ENCODE measurements around the gene CDKL1.

CDKL1 gene

GRCh38 chr14:50396631-50397389 lies at the start of gene CDKL1:
Gene CDKL1, minus strand, starts transcription at chr14:50396881. Its CDS starts 1,013 bp downstream, at chr14:50395868.
- peak; percentile 26 to 34 for DNase-seq (ENCODE audit: low read depth in 2 of 2)

DNA sequence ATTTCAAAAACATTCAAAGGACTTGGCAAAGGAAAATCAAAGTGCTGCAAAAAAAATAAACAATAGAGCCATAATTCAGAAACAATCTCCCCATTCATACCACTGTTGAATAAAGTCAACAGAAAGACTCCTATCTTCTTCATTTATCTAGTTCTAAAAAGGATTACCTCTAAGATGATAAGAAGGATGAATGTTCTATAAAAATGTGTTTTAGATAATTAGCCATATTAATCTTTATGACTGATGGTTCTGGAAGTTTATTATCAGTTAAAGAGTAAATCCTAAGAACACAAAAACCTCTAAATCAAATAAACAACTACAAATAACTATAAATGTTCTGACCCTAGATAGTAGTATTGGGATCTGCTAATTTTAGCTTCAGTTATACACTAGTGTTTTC lies 37.8 kb upstream of the CDKL1 start:
- DNase-seq (ENCODE audit: low read depth in 2 of 2), result no peak

DNA sequence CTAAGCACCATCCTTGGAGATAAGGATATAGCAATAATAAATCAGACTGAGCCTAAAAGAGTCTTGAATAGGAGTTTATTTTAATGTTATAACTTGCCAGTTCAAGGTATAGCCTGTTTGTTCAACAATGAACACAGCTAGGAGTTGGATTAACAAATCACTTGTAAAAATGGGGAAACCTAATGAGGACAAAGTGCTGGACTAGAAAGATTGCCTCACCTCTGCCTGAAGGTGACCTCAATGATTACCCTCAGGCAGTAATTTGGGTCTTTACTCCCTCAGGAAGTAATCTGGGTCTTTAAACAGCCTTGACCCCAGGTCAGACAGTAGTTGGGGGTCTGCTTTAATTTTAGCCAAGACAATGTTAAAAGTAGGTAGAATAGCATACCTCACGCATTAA lies 35.5 kb upstream of the CDKL1 start:
- no peak for DNase-seq (ENCODE audit: low read depth in 2 of 2)

GRCh38 chr14:50425816-50426215 lies 29.1 kb upstream of the CDKL1 start:
- no peak for DNase-seq (ENCODE audit: low read depth in 2 of 2)

DNA sequence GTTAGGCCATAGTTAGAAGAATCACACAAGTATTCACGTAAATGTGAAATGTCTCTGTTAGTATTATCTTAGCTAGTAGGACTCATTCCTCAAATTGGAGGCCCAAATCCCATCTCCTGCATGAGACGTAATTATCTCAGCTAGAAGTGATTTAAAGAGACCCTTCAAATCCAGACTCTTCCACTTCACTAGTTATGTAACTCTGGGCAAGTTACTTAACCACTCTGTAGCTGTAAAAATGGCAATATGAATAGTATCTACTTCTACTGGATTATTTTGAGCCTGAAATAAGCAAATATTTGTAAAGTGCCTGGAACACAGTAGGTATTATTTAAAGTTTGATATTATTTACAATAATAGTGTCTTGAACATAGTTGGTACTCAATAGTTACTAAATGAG lies 28.4 kb upstream of the CDKL1 start:
- DNase-seq (ENCODE audit: low read depth in 2 of 2), result no peak

GRCh38 chr14:50423529-50423928 lies 26.8 kb upstream of the CDKL1 start:
- no peak for DNase-seq (ENCODE audit: low read depth in 2 of 2)

DNA sequence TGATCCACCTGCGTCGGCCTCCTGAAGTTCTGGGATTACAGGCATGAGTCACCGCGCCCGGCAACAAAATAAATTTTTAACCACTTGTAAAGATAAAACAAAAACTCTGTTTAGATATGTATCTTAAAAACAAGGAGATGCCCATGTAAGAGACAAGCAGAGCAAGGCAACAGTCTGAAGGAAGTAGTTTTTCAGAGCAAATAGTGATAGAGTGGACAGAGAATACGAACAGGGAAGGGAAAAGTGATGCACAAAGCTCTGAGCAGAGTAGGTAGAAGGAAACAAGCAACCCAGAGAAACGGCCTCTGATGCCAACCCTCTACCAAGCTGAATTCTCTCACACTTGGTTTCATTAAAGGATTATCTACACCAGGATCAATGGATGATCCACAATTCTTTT lies 24.8 kb upstream of the CDKL1 start:
- no peak for DNase-seq (ENCODE audit: low read depth in 2 of 2)

- DNase-seq (ENCODE audit: low read depth in 2 of 2), result no peak
Measured at GRCh38 chr14:50417853-50418252, 21.2 kb upstream of the CDKL1 start.

DNA sequence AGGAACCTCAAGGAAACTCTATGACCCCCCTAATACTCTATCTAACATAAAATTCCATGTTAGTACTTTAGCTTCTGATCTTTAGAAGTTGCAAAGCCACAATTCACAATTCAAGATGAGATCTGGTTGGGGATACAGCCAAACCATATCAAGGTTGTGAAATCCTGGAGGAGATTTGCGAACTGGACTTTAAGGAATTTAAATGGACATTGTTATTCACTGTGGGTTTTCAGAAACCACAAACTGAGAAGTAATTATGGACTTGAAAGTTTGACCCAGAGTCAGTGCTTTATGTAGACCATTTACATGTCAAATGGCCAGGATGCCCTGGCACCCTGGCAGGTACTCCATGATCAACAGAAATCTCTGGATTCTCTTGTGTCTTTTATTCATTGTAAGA lies 14.2 kb upstream of the CDKL1 start:
- no peak for DNase-seq (ENCODE audit: low read depth in 2 of 2)

DNA sequence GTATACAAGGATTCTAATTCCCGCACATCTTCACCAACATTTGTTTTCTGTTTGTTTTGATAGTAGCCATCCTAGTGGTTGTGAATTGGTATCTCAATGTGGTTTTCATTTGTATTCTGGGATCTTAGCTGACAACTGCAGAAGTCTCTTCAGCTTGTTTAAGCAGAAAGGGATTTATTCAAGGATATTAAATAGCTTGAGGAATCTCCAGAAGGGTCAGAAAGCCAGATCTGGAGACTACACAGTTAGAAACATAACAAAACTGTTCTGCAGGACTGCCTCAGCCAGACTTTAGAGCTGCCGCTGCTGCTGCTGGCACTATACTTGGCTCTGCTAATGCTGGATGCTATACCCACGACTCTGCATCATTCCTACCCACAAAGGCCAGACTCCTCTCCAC lies 13.4 kb upstream of the CDKL1 start:
- no peak for DNase-seq (ENCODE audit: low read depth in 2 of 2)

DNA sequence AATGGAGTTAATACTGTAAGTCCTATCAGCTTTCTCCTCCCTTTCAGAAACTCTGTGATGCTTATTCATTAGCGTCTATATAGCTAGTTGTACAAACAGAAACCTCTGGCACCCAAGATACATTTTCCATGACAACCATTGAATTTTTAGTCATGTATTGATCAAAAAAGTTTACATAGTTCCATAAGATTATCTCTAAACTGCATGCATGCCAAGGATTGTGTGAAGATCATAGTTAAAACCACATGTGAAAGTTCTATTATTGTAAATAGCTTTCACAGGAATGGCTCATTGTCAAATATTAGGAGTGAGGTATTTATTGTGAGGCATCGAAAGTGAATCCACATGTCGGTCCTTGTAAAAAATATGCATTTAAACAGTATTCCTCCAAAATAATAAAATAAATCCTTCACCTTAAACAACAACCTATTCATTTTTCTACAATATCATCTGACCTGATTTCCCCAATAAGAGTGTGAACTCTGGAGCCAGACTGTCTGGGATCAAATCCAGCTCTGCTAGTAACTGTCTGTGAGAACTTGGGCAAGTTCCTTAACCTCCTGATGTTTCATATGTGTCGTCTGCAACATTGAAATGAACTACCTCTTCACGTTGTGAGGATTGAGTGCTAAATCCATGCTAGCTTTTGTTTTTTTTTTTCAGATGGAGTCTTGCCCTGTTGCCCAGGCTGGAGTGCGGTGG lies 10.6 kb upstream of the CDKL1 start:
- no peak for DNase-seq (ENCODE audit: low read depth in 2 of 2)

DNA sequence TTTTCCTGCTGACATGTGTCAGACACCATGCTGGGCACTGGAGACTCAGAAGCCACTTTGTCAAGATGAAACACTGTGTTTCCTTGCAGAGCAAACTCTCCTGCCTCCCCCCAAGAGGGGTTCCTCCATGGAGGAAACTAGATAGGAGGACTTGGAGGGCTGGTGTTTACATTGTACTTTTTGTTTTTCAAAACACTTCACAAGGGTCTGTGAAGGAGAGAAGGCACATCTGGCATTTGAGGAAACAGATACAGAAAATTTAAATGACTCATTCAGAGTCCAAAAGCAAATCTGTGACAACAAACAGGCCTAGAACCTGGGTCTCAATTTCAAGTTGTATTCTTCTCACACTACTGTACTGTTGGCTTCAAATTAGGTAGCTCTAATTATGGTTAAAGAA lies 6.7 kb upstream of the CDKL1 start:
- no peak for DNase-seq (ENCODE audit: low read depth in 2 of 2)

DNA sequence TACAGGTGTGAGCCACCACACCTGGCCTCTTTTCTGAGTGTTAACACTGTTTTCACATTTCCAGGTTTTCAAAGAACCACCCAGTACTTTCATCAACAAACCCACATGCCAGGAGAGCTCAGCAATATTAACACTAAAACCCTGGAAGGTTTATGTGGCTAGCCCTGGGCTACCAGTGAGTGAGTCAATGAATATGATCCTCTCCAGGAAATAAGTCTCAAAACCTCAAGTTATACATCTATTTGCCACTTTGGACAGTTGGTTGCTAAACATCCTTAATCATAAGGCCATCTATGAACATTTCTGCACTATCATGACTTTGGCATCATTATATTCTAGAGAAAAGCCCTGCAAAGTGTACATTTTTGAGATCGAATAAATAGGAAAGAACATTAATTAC lies 6.3 kb upstream of the CDKL1 start:
- DNase-seq (ENCODE audit: low read depth in 2 of 2), result no peak

GRCh38 chr14:50400461-50400860 lies 3.8 kb upstream of the CDKL1 start:
- no peak for DNase-seq (ENCODE audit: low read depth in 2 of 2)

GRCh38 chr14:50399251-50400032 lies 2.8 kb upstream of the CDKL1 start:
- DNase-seq (ENCODE audit: low read depth in 2 of 2), result no peak

DNA sequence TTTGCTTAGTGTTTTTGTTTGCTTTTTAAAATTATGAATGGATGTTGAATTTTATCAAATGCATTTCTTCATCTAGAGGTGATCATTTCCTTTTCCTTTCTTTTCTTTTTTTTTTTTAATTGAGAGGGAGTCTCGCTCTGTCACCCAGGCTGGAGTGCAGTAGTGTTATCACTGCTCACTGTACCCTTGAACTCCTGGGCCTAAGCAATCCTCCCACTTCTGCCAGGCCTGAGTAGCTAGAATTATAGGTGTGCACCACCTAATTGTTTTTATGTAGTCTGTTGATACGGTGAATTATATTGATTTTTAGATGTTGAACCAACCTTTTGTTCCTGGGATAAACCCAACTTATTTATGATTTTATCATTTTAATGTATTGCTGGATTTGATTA lies 1.5 kb upstream of the CDKL1 start:
- no peak for DNase-seq (ENCODE audit: low read depth in 2 of 2)

- no peak for DNase-seq (ENCODE audit: low read depth in 2 of 2)
Measured at GRCh38 chr14:50397390-50398188, 908 bp upstream of the CDKL1 start.

DNA sequence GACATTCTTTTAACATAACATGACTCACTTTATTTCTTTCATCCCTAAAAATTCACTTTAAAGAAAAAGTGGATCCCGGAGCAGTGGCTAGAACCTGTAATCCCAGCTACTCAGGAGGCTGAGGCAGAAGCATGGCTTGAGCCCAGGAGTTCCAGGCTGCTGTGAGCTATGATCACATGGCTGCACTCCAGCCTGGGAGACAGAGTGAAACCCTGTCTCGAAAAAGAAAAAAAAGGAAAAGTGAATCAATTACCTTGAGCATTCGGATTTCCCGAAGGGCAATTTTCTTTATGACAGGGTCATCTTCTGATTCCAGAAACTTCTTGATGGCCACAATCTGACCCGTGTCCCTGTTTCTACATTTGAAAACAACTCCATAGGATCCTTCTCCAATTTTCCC lies 1.2 kb downstream of the CDKL1 start:
- no peak for DNase-seq (ENCODE audit: low read depth in 2 of 2)

- DNase-seq (ENCODE audit: low read depth in 2 of 2), result no peak
Measured at GRCh38 chr14:50394713-50395112, 2.0 kb downstream of the CDKL1 start.

DNA sequence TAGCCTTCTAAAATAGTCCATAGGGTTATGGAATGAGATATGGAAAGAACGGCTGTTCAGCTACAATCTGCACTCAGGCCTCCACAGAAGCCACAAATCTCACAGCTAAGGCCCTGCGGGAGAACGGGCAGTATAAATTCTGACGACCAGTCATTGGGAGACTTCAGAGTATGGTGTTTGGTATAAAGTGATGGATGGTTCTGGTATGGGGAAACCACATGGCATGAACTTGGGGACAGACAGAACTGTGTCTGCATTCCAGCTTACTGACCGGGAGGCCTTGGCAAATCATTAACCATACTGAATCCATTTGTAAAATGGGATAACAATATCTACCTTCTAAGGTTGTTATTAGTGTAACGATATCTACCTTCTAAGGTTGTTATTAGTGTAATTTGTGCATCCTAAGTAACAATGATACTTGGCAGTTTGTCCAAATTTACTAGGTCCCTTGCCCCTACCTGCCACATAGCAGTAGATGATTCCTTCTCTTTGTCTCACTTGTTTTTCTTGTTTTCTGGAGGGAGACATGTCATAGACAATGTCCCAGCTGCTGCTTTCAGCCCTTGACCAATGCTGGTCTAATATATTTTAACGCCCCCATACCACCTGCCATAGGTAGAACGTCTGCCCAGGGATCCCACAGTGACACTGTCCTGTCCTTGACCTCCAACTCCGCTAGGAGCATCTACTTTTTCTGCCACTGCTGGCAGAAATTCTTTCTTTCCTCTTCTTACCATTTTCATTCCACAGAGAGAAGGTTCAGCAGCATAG lies 6.8 kb downstream of the CDKL1 start:
- DNase-seq (ENCODE audit: low read depth in 2 of 2), result no peak

DNA sequence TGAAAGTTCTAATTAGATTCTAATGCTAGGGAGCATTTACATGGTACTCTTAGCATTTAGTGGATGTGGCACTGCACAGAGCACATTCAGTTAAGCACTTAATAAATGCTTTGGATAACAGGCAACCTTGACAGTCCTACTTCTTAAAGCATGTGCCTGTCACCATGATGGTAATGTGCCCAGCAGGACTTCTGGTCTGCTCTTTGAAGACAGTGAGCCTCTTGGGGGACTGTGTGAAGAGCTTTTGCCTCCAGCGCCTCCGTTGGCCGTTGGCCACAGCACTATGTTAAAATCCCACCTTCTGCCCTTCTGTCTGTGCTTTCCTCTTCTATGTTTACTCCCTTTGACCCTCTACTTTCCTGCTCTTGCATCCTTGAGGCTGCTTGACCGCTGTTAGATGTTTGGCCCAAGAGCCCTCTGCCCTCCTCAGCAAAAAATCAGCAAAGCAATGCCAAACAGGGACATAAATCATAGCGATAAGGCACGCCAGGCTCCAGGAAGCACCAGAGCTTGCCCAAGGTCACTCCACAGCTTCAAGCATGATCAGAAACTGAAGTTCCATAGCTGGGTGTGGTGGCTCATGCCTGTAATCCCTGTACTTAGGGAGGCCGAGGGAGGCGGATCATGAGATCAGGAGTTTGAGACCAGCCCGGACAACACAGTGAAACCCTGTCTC lies 8.3 kb downstream of the CDKL1 start:
- DNase-seq (ENCODE audit: low read depth in 2 of 2), result no peak

All from stimulated activated CD4-positive, alpha-beta T cell treated with anti-CD3 and anti-CD28 coated beads, Interleukin-4, amount 100 ng/mL, for 48 hours (primary cell).